NCI-H510A (cell line): ENCODE results near the gene NFIX.

Experiments used
- DNase-seq: peaks from one replicate; lab custom pipeline; 2025; lab: John Stamatoyannopoulos, UW

NFIX gene

DNA sequence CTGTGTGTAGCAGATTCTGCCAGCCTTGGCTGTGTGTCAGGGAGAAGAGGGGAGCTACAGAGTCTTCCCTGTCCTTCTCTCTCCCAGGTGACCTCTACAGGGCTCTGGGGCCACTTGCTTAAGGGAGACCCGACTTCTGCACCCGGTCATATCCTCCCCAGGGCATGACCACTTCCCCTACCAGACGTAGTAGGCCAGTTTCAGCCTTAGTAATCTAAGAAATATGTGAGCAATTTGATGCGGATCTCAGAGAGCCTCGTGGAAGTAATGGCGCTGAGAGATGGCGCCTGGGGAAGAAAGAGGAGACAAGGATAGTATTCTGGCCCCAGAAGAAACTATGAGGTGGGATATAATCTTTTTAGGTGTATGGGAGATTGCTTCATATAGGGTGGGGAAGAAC is 41.9 kb downstream of the NFIX start:
- no peak for DNase-seq

DNA sequence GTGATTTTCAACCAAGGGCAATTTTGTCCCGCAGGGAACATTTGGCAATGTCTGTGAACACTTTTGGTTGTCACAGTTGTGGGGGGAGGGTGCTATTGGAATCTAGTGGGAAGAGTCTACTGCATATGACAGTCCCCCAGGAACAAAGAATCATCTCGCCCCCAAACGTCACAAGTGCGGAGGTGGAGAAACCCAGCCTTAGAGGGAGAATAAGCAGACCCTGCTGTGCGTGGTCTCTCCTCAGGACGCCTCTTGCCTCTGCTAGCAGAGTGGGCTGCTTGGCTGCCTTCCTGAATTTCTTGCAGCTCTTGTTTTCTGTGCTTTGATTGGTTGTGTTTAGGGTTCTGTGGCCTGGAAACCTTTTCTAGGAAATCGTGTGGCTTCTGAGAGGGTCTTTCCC is 42.5 kb downstream of the NFIX start:
- DNase-seq = no peak

- DNase-seq = no peak
Measured at GRCh38 chr19:13038306-13039210, 43.3 kb downstream of the NFIX start.

DNA sequence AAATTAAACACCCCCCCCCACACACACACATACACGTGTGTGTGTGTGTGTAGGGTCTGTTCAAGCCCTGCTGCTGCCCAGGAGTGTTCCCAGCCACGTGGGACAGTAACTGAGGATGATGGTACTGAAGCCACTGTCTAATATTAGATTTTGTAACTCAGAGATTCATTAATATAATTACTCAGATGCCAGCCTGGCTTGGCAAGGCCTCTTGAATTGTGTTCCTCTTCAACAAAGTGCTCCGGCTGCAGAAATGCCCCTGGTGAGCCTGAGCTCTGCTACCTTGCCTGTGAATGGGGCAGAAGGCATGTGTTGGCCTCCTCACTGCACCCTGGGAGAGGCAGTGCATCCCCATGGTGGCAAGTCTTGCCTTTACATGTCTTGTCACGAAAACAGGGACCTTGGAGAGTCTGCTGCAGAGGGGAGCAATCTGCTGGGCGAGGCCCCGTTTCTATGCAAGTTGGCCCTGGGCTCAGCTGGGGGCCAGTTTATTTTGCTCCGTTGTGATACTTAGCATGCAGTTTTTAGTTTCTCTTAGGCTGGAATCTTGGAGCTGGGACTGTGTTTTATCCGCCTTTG is 44.0 kb downstream of the NFIX start:
- no peak for DNase-seq

DNA sequence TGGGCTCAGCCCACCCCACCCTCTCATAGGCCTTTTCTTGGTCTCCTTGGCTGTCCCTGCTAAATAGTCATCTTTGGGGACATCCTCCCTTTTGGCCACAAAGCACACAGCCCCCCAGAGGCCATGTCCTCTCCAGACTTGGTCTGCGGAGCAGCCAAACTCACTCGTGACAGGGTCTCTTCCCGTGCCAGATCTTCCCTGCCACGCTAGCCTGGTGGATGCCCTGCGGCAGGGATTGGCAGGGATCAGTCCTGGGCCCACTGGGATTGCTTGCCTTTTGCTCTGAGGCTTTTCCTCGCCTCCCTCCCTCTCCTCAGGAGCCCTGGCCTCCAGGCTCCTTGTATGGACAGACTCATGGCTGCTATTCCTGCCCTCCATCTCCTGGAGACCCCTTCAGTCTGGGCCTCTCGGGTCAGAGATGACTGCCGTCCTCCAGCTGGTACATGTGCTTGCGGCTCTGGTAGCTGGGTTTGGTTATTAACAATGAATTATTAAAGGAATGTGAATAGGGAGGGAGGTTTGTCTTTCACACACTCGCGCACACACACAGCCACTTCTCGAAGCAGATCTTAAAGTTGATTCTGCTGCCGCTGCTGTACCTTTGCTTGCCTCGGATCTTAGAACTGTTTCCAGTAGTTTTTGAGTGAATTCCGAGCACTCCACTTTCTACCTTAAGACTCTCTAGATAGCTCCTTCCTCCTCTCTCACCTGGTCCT is 45.1 kb downstream of the NFIX start:
- no peak for DNase-seq

DNA sequence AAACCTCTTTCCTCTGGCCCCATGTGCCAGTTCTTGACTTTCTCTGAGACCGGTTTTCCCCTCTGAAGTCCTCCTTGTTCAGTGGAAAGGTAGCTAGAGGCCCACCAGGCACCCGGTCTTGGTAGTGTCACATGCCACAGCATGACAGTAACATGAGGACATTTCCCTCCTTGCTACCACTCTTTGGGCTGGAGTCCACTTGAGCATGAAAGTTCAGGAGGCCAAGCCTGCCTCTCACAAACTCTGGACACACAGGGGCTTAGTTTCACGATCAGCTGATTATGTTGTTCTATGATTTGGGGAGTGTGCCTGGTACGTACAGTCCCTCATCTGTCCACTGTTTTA is 45.6 kb downstream of the NFIX start:
- no peak for DNase-seq

DNA sequence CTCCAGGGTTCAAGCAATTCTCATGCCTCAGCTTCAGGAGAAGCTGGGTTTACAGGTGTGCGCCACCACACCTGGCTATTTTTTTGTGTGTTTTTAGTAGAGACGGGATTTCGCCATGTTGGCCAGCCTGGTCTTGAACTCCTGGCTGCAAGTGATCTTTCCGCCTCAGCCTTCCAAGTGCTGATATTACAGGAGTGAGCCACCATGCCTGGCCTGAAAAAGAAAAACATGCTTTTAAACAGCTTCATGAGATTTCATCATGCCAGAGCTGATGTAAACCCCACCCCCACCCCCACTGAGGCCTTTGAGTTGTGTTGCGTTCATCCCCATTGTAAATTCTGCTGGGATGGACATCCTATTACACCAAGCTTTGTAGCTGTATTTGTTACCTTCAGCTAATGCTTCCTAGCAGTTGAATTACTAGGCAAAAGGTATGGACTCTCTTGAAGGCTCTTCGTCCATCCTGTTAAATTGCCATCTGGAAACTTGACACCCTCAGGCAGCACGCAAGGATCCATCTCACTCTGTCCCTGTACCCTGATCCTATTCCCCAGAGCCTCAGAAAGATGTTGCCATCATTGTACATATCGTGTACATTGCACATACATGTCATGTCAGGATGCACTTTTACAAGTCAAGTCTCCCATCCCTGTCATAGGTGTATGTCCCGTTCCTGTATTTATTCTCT is 47.3 kb downstream of the NFIX start:
- DNase-seq = no peak

- peak; percentile 73 for DNase-seq
Measured at GRCh38 chr19:13043285-13043684, 48.0 kb downstream of the NFIX start.

- no peak for DNase-seq
Measured at GRCh38 chr19:13044231-13044836, 49.1 kb downstream of the NFIX start.

GRCh38 chr19:13045812-13046211 is 50.5 kb downstream of the NFIX start:
- DNase-seq = no peak

GRCh38 chr19:13047374-13047773 is 52.1 kb downstream of the NFIX start:
- DNase-seq = no peak

- DNase-seq = no peak
Measured at GRCh38 chr19:13050274-13050673, 55.0 kb downstream of the NFIX start.

DNA sequence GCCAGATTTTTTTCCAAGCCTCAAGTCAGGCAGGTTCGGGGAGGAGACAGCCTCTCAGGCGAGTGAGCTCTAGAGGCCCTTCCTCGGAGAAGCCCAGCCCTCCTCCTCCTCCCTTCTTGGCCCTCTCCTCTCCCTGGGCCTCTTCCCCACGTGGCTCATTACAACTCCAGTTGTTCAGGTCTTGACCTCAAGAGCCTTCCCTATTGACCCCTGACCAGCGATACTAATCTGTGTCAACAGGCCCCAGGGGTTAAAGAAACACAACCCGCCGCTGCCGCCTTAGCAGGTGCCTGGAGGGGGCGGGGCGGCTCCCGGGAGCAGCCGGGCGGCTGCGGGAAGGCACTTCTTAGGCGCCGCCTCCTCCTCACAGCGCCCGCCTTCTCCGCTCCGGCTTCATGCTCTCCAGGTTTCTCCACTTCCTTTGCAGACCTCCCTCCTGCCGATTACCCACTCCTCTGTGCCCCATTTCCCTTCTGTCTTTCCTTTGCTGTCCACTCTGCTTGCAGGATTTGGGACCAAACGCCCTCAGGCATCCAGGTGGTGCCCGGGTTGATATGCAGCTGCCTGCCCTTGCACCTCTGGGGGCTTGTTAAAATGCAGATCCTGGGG is 56.4 kb downstream of the NFIX start:
- DNase-seq = peak; percentile 84

- DNase-seq = no peak
Measured at GRCh38 chr19:13052447-13053175, 57.3 kb downstream of the NFIX start.

- DNase-seq = no peak
Measured at GRCh38 chr19:13053238-13053637, 58.0 kb downstream of the NFIX start.

DNA sequence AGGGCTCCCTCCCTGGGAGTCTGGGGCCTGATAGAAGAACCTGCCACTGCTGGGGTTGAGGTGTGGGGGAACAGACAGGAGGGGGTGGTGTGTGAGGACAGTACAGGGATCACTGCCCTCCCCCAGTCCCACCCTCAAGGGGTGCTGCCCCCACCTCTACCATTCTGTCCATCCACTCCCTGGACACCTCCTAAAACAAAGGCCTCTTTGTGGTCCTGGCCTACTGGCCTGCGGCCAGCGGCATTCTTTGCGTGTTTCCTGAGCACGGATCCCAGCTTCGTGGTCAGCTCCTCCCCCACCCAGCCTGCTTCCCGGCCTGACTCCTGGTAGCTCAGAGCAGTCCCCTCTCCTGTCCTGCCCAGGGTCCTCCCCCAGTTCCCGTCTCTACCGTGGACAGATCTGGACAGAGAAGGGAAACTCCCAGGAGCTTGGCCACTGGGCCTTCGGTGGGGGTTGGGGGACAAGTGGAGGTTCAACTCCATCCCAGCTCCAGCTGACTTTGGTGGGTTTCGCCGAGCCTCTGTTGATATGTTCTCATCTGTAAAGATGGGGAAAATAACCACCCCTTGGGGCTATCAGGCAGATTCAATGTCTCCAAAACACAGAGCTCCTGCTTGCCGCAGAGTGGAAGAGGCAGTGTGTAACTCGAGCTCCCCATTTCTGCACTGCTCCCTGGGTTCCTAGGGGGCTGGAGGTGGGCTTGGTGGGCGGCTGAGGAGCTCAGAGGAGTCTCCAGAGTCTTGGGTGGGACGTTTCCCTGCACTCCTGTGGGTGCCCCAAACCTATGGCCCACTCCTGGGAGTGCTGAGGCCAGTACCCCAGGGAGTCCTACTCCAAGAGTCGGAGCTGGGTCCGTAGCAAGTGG is 58.7 kb downstream of the NFIX start:
- no peak for DNase-seq

DNA sequence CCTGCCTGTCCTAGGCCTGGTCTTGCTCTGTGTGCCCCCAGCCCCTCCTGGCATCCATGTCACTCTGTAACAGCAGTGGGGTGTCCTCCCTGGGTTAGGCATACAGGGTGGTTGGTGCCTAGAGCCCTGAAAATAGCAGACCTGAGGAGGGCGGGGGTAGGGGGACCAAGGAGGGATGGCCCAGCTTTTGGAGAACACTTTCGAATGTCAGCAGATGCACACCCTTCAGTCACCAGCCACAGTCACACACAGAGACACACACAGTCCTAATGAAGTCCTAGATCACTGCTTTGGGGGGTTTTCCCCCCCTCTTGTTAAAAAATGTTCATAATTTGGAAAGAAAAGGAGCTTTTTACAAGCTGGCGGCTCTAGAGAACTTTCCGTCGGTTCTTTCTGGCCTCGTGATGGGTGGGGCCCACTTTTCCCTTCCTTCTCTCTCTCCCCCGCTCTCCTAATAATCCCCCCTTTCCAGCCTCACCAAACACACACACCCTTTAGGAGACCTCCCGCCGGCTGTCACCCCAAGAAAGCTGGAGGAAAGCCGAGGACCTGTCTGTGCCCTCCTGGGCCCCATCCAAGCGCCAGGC is 59.4 kb downstream of the NFIX start:
- DNase-seq = no peak

- DNase-seq = no peak
Measured at GRCh38 chr19:13055213-13056051, 60.2 kb downstream of the NFIX start.
